Urinary bladder (tissue), 4 donors: ENCODE measurements around the gene WNT7B. TPM values are rescaled to one million over a fixed set of nuclear protein-coding genes. Genes with fewer than 3 reads are reported as not detected.
A peak's percentile ranks its signal among the peaks of the same experiment; 100 is the strongest.

Experiments used
- DNase-seq: peaks from one replicate; pipeline ENCODE4 v3.0.0-alpha.2; 2015; ENCODE audit errors: extremely low spot score
- H3K27ac ChIP-seq: one replicate; pipeline ENCODE4 v1.5.1; 2013; ENCODE audit warnings: low read depth, mild to moderate bottlenecking, moderate library complexity
- H3K36me3 ChIP-seq: one replicate; pipeline ENCODE4 v1.6.1; 2013; ENCODE audit warnings: mild to moderate bottlenecking, moderate library complexity; ENCODE audit not compliant: insufficient read depth
- H3K4me1 ChIP-seq: one replicate; pipeline ENCODE4 v1.6.1; 2013; ENCODE audit warnings: mild to moderate bottlenecking, moderate library complexity; ENCODE audit not compliant: insufficient read depth
- H3K4me3 ChIP-seq: one replicate; pipeline ENCODE4 v1.5.1; 2013; ENCODE audit warnings: low read depth, low read length
- WGBS: extraction: QIAGEN DNeasy Blood & Tissue Kit; methylation state at CpG from one replicate; pipeline ENCODE4 v1.1.7; 2013; 5-methylcytosine and 5-hydroxymethylcytosine counted together
- polyA plus RNA-seq: library from polyadenylated mRNA; stranded (reverse); fragments of 200-250 nt; gene quantifications from one replicate; pipeline ENCODE4 v1.2.3, GENCODE V29; 2013
- total RNA-seq: library from RNA; depleted of rRNA; stranded (reverse); fragments of >200 nt; gene quantifications from one replicate; pipeline ENCODE4 v1.2.3, GENCODE V29; 2014
- donor health status: healthy with polysubstance abuse.
- donor health status: healthy.

WNT7B gene
- total and polyA plus RNA-seq, 2 donors = 3.1 to 4.1 TPM

DNA sequence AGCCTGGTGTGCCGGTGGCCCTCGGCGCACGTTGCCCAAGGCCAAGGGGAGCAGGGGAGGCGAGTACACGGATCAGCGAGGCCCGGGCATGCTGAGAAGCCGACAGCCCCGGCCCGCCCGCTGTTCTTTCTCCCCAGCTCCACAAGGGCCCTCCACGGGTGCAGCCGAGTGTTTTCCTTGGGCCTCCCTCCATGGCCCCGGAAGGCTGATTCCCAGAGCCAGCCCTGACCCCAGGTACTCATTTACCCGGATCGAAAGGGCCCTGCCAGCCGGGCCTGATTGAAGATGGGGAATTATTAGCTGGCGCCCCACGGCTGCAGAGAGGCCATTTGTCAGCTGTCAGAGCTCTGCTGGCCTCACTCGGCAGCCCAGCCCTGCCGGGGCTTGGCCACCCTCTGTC lies 53.1 kb downstream of the WNT7B start:
- no peak overlapping the region for H3K4me3 ChIP-seq
- no peak overlapping the region for H3K27ac ChIP-seq
- DNase-seq = no peak
- no peaks in the 10 kb centered on the region for H3K36me3 ChIP-seq
- no peaks in the 10 kb centered on the region for H3K4me1 ChIP-seq
- WGBS = 63% methylated on average over 22 of the region's 22 CpGs

DNA sequence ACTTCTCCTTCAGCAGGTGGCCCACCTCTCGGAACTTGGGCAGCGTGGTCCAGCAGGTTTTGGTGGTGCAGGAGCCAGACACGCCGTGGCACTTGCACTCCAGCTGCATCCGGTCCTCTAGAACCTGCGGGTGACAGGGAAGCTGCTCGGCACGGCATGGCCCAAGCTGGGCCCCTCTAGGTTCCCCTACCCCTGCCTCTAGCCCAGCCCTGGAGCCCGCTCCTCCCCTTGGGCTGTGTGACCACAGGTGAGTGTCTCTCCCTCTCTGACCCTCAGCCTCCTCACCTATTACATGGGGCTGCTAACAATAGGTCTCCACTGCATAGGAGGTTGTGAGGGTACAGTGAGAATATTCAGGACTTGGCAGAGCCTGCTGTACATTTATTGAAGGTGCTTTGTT lies 53.8 kb downstream of the WNT7B start:
- no peaks in the 10 kb centered on the region for H3K4me1 ChIP-seq
- no peak overlapping the region for H3K27ac ChIP-seq
- 91% methylated on average over 9 of the region's 9 CpGs for WGBS
- H3K36me3 ChIP-seq = no peaks in the 10 kb centered on the region
- no peak for DNase-seq
- H3K4me3 ChIP-seq = no peak overlapping the region

DNA sequence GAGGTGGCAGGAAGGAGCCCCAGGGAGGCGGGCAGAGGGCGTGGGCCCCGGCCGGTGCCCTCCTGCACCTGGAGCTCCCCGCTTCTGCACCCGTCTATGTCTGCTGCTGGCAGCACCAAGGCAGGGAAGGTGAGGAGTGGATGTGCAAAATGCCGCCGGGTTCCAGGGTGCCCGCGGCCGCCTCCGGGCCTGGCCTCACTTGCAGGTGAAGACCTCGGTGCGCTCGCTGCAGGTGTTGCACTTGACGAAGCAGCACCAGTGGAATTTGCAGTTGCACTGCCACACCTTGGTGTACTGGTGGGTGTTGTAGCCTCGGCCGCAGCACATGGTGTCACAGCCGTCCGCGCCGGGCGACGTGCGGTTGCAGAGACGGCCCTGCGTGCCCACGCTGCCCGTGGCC lies 54.3 kb downstream of the WNT7B start:
- WGBS = 93% methylated on average over 29 of the region's 29 CpGs
- no peaks in the 10 kb centered on the region for H3K4me1 ChIP-seq
- H3K4me3 ChIP-seq = no peak overlapping the region
- no peak overlapping the region for H3K27ac ChIP-seq
- H3K36me3 ChIP-seq = no peaks in the 10 kb centered on the region
- DNase-seq = no peak

DNA sequence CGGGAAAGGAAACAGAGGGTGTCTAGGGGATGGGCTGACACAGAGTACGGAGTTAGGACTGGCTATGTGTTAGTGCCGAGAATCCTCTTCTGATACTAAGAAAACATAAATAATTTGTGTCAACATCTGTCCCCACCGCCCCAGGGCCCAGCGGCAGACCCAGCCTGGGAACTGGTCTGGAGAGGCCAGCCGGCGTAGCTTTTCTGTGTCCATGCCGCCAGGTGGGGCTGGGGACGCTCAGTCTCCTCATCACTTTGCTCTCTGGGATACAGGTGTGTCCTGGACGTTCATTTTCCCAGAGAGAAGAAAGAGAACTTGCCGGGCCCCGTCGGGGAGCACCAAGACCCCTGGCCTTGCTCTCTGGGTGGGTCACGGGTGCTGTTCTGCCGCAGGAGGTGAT lies 54.7 kb downstream of the WNT7B start:
- Histone ChIP-seq H3K4me1 (no peaks in the 10 kb centered on the region), H3K4me3 (no peak overlapping the region), H3K36me3 (no peaks in the 10 kb centered on the region), H3K27ac (no peak overlapping the region)
- no peak for DNase-seq
- 81% methylated on average over 15 of the region's 15 CpGs for WGBS

DNA sequence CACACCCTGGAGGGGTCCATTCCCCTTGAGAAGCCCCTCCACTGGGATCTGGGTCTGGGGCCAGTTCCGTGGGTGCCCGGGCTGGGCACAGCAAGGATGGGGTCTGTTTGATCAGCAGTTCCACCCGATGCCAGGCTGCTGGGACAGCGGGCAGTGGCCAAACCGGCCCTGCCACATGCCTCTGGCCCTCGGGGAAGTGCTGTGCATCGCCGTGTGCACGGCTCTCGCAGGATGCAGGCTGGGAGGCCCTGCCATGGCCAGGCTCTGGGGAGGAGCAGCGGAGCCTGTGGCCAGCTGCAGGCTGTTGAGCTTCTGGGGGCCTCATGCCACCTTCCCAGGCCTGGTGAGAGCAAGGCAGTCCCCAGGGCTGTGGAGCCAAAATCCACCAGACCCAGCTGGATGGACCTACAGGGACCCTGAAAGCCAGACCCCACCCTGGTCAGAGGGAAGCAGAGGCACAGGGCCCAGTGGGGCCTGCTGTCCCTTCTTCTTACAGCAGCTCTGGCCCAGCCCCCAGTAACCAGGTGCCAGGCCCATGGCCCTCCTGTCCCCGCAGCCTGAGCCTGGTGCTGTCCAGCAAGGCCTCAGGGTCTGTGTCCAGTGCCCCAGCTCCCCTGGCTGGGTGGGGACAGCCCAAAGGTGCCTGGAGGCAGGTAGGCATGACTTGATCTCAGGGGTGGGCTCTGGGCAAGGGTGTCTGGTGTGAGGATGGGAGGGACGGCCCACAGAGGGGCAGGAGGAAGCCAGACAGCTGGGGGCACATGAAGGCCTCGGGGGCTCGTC lies 57.3 kb downstream of the WNT7B start:
- Histone ChIP-seq H3K4me1 (no peaks in the 10 kb centered on the region), H3K4me3 (no peak overlapping the region), H3K27ac (peak overlapping the region; percentile 79), H3K36me3 (no peaks in the 10 kb centered on the region)
- DNase-seq = no peak
- 88% methylated on average over 15 of the region's 15 CpGs for WGBS

DNA sequence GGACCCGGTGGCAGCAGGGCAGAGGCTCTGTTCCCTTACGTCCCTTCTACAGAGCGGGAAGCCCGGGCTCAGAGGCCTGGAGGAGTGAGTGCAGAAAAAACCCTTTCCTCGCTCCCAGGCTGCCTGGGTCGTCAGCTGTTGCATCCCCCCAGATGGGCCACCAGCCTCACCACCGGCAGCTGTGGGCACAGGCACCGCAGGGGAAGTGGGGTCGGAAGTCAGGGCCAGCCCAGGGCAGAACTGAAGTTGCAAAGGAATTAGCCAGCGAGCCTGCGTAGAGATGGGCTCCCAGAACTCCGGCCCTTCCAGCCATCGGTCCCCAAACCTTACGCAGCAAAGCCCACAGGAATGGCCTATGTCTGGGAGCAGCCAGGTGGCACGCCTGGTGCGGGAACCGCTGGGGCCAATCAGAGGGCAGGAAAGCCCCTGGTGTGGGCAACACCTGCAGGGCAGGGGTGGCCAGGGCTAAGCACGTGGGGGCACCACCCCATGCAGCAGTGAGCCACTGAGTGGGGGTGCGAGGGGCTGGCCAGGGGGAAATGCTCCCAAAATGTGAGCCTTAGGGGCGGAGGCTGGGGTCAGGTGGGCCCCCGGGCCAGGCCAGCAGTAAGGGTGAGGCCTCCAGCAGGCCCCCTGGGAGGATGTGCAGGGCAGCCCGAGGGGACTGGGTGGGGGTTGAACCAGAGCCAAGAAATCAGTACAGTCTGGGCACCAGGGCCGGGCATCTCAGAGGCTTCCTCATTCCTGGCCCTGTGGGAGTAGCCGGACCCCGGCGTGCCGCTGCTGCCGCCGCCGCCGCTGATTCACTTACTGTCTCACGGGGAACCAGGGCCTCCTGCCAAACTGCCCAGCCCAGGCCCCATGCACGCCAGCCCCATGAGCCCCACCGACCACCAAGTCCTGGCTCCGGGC lies 58.2 kb downstream of the WNT7B start:
- Histone ChIP-seq H3K27ac (peak overlapping the region; percentile 79), H3K36me3 (no peaks in the 10 kb centered on the region), H3K4me1 (no peaks in the 10 kb centered on the region), H3K4me3 (no peak overlapping the region)
- 72% methylated on average over 35 of the region's 35 CpGs for WGBS
- DNase-seq = peak; percentile 32

DNA sequence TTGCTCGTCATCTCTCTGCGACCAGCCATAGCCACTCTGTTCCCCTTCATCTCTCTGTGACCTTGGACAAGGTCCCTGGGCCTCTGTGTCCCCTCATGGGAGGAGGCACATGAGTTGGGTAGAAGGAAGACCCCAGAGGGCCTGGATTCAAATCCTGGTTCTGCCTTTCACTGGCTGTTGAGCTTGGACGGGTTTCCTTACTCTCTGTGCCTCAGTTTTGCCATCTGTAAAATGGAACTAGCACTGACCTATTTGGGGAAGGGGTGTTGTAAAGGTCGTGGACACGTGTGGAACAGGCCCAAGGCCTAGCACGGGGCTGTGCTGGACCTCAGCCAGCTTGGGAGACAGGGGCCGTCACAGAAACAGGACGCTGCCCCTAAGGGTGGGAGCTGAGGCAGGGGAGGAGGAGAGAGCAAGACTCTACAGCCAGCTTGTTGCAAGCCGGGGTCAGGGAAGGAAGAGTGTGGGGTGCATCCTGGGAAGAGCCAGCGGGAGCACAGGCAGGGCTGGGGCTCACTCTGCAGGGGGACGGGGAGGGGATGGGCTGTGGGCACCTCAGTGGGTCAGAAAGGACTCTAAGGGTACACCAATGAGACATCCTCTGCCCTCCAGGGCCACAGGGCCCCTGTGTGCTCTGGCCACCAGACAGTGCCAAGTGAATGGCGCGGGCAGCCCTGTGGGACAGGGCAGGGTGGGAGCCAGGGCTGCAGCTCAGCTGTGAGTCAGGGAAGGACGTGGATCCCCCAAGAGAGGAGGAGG lies 59.1 kb downstream of the WNT7B start:
- Histone ChIP-seq H3K4me3 (no peak overlapping the region), H3K4me1 (no peaks in the 10 kb centered on the region), H3K27ac (no peak overlapping the region), H3K36me3 (no peaks in the 10 kb centered on the region)
- 76% methylated on average over 14 of the region's 14 CpGs for WGBS
- no peak for DNase-seq

DNA sequence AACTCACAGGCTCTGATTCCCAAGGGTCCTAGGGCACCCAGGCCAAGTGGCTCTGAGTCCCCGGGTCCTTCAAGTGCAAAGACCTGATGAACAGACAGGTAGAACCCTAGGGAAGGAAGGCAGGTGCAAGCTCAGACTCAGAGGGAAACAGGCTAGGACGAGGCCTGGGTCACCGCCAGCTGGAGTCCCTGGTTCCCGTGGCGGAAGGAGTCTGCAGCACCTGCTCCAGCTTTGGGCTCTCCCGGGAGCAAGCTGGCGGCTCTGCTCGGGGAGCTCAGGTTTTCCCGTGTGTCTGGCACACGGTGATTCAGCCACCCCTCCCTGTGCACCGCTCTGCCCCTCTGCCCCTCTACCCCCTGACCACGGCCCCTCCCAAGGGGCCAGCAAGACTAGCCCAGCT lies 59.8 kb downstream of the WNT7B start:
- Histone ChIP-seq H3K4me3 (no peak overlapping the region), H3K4me1 (no peaks in the 10 kb centered on the region), H3K27ac (no peak overlapping the region), H3K36me3 (no peaks in the 10 kb centered on the region)
- 60% methylated on average over 12 of the region's 12 CpGs for WGBS
- DNase-seq = no peak

DNA sequence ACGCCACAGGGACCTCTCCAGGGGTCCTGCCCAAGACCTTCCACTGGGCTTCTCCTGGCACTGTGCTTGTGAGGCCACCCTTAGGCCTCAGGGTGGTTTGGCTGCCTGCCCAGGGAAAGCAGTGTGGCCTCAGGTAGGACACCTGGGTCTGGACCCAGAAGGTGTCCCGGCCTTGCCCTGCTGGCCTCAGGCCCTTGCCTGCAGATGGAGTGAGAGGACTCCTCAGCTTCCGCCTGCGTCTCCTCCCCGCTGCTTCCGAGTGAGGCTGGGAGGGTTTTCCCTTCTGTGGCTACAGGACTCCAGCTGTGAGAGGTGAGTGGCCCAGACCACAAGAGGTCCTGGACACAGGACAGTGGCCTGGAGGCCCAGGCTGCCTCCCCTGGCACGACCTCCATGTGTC lies 60.4 kb downstream of the WNT7B start:
- no peak overlapping the region for H3K27ac ChIP-seq
- H3K4me1 ChIP-seq = no peaks in the 10 kb centered on the region
- no peak overlapping the region for H3K4me3 ChIP-seq
- H3K36me3 ChIP-seq = no peaks in the 10 kb centered on the region
- DNase-seq = no peak
- WGBS = 78% methylated on average over 7 of the region's 7 CpGs

DNA sequence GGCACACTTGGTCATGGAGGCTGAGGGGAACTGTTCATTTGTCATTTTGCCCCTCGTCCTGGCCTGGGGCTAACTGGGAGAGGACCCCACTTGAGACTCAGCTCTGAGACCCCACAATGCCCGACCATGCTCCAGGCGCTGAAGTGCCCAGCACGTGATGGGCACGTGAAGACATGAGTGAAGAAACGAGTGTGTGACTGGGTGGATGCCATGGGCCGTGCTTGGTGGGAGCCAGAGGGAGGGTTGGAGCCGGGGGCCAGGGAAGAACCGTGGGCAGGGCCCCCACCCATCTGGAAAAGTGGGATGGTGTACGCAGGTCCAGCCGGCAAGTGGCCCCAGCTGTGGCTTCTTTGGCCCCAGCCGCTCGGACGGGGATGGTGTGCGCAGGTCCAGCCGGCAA lies 61.1 kb downstream of the WNT7B start:
- no peak overlapping the region for H3K27ac ChIP-seq
- no peak for DNase-seq
- WGBS = 91% methylated on average over 16 of the region's 16 CpGs
- no peak overlapping the region for H3K4me3 ChIP-seq
- H3K36me3 ChIP-seq = no peaks in the 10 kb centered on the region
- no peaks in the 10 kb centered on the region for H3K4me1 ChIP-seq

DNA sequence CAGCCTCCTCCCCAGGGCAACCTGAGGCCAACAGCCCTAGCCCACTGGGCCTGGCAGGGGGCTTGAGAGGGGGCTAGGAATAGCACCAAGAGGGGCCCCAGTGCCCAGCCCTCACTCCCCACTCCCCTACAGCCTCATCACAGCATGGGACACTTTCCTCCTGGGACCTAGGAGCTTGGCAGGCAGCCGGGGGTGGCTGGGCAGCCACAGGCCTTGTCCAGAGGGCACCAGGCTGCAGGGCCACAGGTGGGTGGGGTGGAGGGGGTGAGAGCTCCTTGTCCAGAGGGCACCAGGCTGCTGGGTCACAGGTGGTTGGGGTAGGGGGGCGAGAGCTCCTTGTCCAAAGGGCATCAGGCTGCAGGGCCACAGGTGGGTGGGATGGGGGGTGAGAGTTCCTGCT lies 61.8 kb downstream of the WNT7B start:
- Histone ChIP-seq H3K27ac (no peak overlapping the region), H3K36me3 (no peaks in the 10 kb centered on the region), H3K4me1 (no peaks in the 10 kb centered on the region), H3K4me3 (no peak overlapping the region)
- WGBS = 100% methylated on average over 2 of the region's 2 CpGs
- no peak for DNase-seq

DNA sequence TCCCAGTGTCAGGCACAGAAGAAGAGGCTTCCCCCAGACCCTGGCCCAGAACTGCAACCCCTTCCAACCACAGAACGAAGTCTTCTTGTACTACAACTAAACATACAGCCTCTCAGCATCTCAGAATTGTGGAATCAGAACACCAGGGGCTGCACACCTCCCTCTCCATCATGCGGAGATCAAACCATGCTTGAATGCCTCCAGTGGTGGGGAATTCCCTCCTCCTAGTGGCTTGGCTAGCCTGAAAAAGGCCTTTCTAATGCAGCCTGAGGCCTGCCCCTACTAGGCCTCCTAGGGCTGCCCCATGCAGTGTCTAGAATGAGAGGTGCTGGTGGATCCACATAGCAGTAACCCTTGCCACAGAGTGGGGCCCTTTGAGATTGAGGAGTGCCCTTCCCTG lies 62.7 kb downstream of the WNT7B start:
- H3K4me1 ChIP-seq = no peaks in the 10 kb centered on the region
- no peak overlapping the region for H3K4me3 ChIP-seq
- 96% methylated on average over 2 of the region's 2 CpGs for WGBS

DNA sequence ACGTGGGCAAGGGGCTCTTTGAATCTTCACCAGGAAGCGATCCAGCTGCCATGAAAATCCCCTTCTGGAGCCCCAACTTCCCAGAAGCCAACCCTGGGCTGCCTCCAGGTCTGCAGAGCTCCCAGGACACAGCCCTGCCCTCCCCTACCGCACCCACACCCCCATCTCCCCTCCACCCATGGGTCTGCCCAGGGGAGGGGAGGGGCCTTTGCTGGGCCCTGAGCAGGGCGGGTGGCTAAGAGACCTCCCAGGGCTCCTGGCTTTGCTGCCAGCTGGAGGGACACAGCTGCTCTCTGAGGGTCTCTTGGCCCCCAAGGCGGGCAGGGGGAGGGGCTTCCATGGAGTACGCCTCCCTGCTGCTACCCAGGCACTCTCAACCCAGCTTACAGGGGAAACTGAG lies 64.1 kb downstream of the WNT7B start:
- WGBS = 61% methylated on average over 6 of the region's 6 CpGs
- Histone ChIP-seq H3K4me1 (no peaks in the 10 kb centered on the region), H3K36me3 (no peaks in the 10 kb centered on the region), H3K4me3 (no peak overlapping the region), H3K27ac (no peak overlapping the region)
- no peak for DNase-seq

More for the DNA sequence above, 62.7 kb downstream of the WNT7B start:
- DNase-seq = no peak
- Histone ChIP-seq H3K36me3 (no peaks in the 10 kb centered on the region), H3K27ac (no peak overlapping the region)
